ENCODE data around the gene PDSS2.

Gene PDSS2

DNA sequence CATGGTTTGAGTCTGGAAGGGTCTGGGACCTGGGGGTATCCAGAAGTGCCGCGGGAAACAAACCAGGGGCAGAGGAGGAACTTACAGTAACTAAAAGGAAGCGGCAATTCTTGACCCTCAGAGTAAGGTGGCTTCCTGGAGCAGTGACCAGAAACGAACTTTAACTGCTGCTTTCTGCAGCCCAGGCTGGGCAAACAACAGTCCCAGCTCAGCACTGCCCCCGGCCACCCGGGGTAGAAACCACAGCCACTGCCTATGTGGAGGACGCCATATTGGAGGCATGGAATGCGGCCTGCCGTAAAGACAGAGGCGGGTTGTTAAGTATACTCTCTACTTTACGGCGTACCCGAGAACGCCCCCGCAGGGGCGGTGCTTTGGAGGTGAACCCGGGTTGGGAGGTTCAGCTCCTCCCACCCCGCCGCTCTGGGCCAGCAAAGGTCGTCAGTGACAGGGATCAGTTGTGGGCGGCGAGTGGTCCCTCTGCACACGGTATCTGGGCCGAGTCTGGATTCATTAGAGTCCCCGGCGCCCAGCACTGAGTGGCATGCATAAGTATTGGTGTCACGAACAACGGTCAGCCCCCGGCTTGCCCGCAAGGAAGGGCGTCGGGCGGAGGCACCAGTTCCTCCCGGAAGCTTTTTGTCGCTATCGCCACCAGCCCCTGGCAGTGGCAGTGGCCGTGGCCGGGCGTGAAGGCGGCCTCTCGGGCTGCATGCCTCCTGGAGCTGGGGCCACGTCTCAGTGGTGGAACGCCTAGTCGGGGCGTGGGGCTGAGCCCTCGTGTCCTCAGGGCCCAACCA lies at the start of gene PDSS2:
TSS of gene PDSS2 (minus strand) at position 282 of the 800 bp plus-strand sequence. CDS start at position 3, 279 bp downstream.
- DNase-seq (ENCODE audit: low read depth, low spot score), result peak; percentile 97
- peak within 1 kb of the TSS; percentile 94 for H3K4me3 ChIP-seq (ENCODE audit: low read depth, low read length)
- TF ChIP-seq CTCF (IDR thresholded peaks at IDR 0.05; ENCODE audit: low read depth, low read length), result peak; percentile 52
- in situ Hi-C loops (cut with HindIII; ENCODE audit: low sequenced_read_pairs), result no loop called here

DNA sequence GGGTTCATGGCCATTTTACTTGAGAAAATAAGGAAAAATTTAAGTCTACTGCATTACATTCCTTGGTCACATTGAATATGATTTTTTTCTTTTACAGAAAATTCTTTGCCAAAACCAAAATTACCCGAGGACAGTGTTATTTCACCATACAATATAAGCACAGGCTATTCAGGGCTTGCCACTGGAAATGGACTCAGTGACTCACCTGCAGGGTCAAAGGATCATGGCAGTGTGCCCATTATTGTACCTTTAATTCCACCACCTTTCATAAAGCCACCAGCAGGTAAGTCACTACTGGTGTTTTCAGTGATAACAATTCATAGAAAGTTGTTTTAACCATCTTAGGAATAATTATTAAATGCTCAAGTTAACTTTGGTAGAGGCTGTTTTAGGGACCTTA lies 46.8 kb upstream of the PDSS2 start:
- in situ Hi-C loops (cut with HindIII; ENCODE audit: low sequenced_read_pairs), result no loop called here
- no peak for DNase-seq (ENCODE audit: low read depth, low spot score)
- H3K4me3 ChIP-seq (ENCODE audit: low read depth, low read length), result no peak overlapping the region
- TF ChIP-seq CTCF (IDR thresholded peaks at IDR 0.05; ENCODE audit: low read depth, low read length), result no peak

DNA sequence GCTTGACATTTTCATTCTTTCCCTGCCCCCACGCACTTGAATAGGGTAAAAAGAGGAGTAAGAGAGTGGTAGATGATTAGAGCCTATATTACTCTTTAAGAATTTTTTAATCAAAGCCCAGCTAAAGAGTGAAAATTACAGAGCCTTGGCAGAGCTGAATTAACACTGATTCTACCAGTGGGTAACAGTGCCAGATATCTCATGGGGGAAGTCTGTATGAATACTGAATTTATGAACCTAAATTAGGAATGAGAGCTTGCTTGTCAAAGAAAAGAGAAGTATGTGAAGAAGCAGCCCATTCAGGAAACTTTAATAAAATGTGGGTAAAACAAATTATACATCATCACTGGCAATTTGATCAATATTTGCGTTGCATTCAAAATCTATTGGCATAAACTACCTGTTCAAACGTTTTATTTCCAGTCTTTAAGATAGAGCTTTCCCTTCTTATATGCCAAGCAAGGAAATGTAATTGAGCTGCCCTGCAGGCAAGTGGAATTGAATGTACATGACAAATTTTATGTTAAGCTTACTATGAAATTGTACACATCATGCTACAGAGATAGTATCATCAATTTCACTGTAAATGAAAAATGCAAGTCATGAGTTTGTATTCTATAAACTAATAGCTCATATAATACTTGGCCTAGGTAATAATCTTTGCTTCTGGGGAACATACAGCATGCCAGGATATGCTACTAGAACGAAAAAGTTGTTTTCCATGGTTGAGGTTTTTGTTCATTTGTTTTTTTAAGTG lies 45.1 kb upstream of the PDSS2 start:
- in situ Hi-C loops (cut with HindIII; ENCODE audit: low sequenced_read_pairs), result no loop called here
- TF ChIP-seq CTCF (IDR thresholded peaks at IDR 0.05; ENCODE audit: low read depth, low read length), result no peak
- no peak overlapping the region for H3K4me3 ChIP-seq (ENCODE audit: low read depth, low read length)
- no peak for DNase-seq (ENCODE audit: low read depth, low spot score)

GRCh38 chr6:107496892-107497684 lies 37.7 kb upstream of the PDSS2 start:
- no peak overlapping the region for H3K4me3 ChIP-seq (ENCODE audit: low read depth, low read length)
- no peak for DNase-seq (ENCODE audit: low read depth, low spot score)
- in situ Hi-C loops (cut with HindIII; ENCODE audit: low sequenced_read_pairs), result no loop called here
- no peak for TF ChIP-seq CTCF (IDR thresholded peaks at IDR 0.05; ENCODE audit: low read depth, low read length)

GRCh38 chr6:107495971-107496370 lies 36.6 kb upstream of the PDSS2 start:
- in situ Hi-C loops (cut with HindIII; ENCODE audit: low sequenced_read_pairs), result no loop called here

More at GRCh38 chr6:107495971-107496370, 36.6 kb upstream of the PDSS2 start:
- no peak overlapping the region for H3K4me3 ChIP-seq (ENCODE audit: low read depth, low read length)
- no peak for DNase-seq (ENCODE audit: low read depth, low spot score)
- no peak for TF ChIP-seq CTCF (IDR thresholded peaks at IDR 0.05; ENCODE audit: low read depth, low read length)

All from astrocyte of the spinal cord (primary cell).